Measurements from ENCODE around the gene PARS2. TPM values are rescaled to one million over a fixed set of nuclear protein-coding genes. Genes with fewer than 3 reads are reported as not detected.

PARS2 gene
- total and polyA plus RNA-seq, 9 donors = 4.1 to 6.4 (median 4.6) TPM

- Histone ChIP-seq H3K27me3 (ENCODE audit: control insufficient read depth, insufficient read depth, low read length) (peaks cover 4% of the 10 kb centered on the region), H3K4me1 (ENCODE audit: control insufficient read depth, insufficient read depth, low read length) (no peaks in the 10 kb centered on the region), H3K9me3 (replicated peaks; ENCODE audit: control insufficient read depth, low read depth, low read length) (no peaks in the 10 kb centered on the region), H3K4me3 (ENCODE audit: low read length) (no peak overlapping the region), H3K36me3 (ENCODE audit: control insufficient read depth, insufficient read depth, low read length) (no peaks in the 10 kb centered on the region), H3K27ac (ENCODE audit: low read length) (no peak overlapping the region)
- no peak for DNase-seq
- 78% methylated on average over 5 of the region's 12 CpGs for WGBS (ENCODE audit: insufficient coverage)
These were observed 44.3 kb upstream of the PARS2 start for GRCh38 chr1:54808443-54809207.

GRCh38 chr1:54807756-54808155 lies 43.4 kb upstream of the PARS2 start:
- DNase-seq = no peak
- Histone ChIP-seq H3K4me1 (ENCODE audit: control insufficient read depth, insufficient read depth, low read length) (no peaks in the 10 kb centered on the region), H3K9me3 (replicated peaks; ENCODE audit: control insufficient read depth, low read depth, low read length) (no peaks in the 10 kb centered on the region), H3K4me3 (ENCODE audit: low read length) (no peak overlapping the region), H3K27ac (ENCODE audit: low read length) (no peak overlapping the region), H3K36me3 (ENCODE audit: control insufficient read depth, insufficient read depth, low read length) (no peaks in the 10 kb centered on the region), H3K27me3 (ENCODE audit: control insufficient read depth, insufficient read depth, low read length) (peaks cover 4% of the 10 kb centered on the region)
- 56% methylated on average over 2 of the region's 7 CpGs for WGBS (ENCODE audit: insufficient coverage)

GRCh38 chr1:54806931-54807611 lies 42.7 kb upstream of the PARS2 start:
- peaks cover 4% of the 10 kb centered on the region for H3K27me3 ChIP-seq (ENCODE audit: control insufficient read depth, insufficient read depth, low read length)
- no peak overlapping the region for H3K27ac ChIP-seq (ENCODE audit: low read length)
- H3K36me3 ChIP-seq (ENCODE audit: control insufficient read depth, insufficient read depth, low read length) = no peaks in the 10 kb centered on the region
- no peak for DNase-seq
- WGBS (ENCODE audit: insufficient coverage) = 65% methylated on average over 3 of the region's 11 CpGs
- no peaks in the 10 kb centered on the region for H3K9me3 ChIP-seq (replicated peaks; ENCODE audit: control insufficient read depth, low read depth, low read length)
- no peaks in the 10 kb centered on the region for H3K4me1 ChIP-seq (ENCODE audit: control insufficient read depth, insufficient read depth, low read length)
- H3K4me3 ChIP-seq (ENCODE audit: low read length) = no peak overlapping the region

- Histone ChIP-seq H3K27ac (ENCODE audit: low read length) (no peak overlapping the region), H3K27me3 (ENCODE audit: control insufficient read depth, insufficient read depth, low read length) (peaks cover 14% of the 10 kb centered on the region), H3K36me3 (ENCODE audit: control insufficient read depth, insufficient read depth, low read length) (no peaks in the 10 kb centered on the region), H3K4me3 (ENCODE audit: low read length) (no peak overlapping the region), H3K4me1 (ENCODE audit: control insufficient read depth, insufficient read depth, low read length) (peaks cover 5% of the 10 kb centered on the region), H3K9me3 (replicated peaks; ENCODE audit: control insufficient read depth, low read depth, low read length) (no peaks in the 10 kb centered on the region)
- 51% methylated on average over 24 of the region's 35 CpGs for WGBS (ENCODE audit: insufficient coverage)
- no peak for DNase-seq
These were observed 41.7 kb upstream of the PARS2 start for GRCh38 chr1:54805981-54806381.

GRCh38 chr1:54805466-54805865 lies 41.1 kb upstream of the PARS2 start:
- Histone ChIP-seq H3K9me3 (replicated peaks; ENCODE audit: control insufficient read depth, low read depth, low read length) (no peaks in the 10 kb centered on the region), H3K4me3 (ENCODE audit: low read length) (no peak overlapping the region), H3K36me3 (ENCODE audit: control insufficient read depth, insufficient read depth, low read length) (no peaks in the 10 kb centered on the region), H3K4me1 (ENCODE audit: control insufficient read depth, insufficient read depth, low read length) (peaks cover 8% of the 10 kb centered on the region), H3K27ac (ENCODE audit: low read length) (no peak overlapping the region), H3K27me3 (ENCODE audit: control insufficient read depth, insufficient read depth, low read length) (peaks cover 16% of the 10 kb centered on the region)
- DNase-seq = no peak
- WGBS (ENCODE audit: insufficient coverage) = 80% methylated on average over 2 of the region's 3 CpGs

GRCh38 chr1:54804471-54805132 lies 40.3 kb upstream of the PARS2 start:
- WGBS (ENCODE audit: insufficient coverage) = 66% methylated on average over 2 of the region's 6 CpGs
- peaks cover 8% of the 10 kb centered on the region for H3K4me1 ChIP-seq (ENCODE audit: control insufficient read depth, insufficient read depth, low read length)
- no peak for DNase-seq
- H3K27ac ChIP-seq (ENCODE audit: low read length) = no peak overlapping the region
- no peak overlapping the region for H3K4me3 ChIP-seq (ENCODE audit: low read length)
- peaks cover 25% of the 10 kb centered on the region for H3K27me3 ChIP-seq (ENCODE audit: control insufficient read depth, insufficient read depth, low read length)
- H3K9me3 ChIP-seq (replicated peaks; ENCODE audit: control insufficient read depth, low read depth, low read length) = no peaks in the 10 kb centered on the region
- no peaks in the 10 kb centered on the region for H3K36me3 ChIP-seq (ENCODE audit: control insufficient read depth, insufficient read depth, low read length)

GRCh38 chr1:54803761-54804470 lies 39.6 kb upstream of the PARS2 start:
- WGBS (ENCODE audit: insufficient coverage) = 48% methylated on average over 4 of the region's 4 CpGs
- Histone ChIP-seq H3K4me3 (ENCODE audit: low read length) (no peak overlapping the region), H3K9me3 (replicated peaks; ENCODE audit: control insufficient read depth, low read depth, low read length) (no peaks in the 10 kb centered on the region), H3K27me3 (ENCODE audit: control insufficient read depth, insufficient read depth, low read length) (peaks cover 31% of the 10 kb centered on the region), H3K36me3 (ENCODE audit: control insufficient read depth, insufficient read depth, low read length) (no peaks in the 10 kb centered on the region), H3K4me1 (ENCODE audit: control insufficient read depth, insufficient read depth, low read length) (peaks cover 8% of the 10 kb centered on the region), H3K27ac (ENCODE audit: low read length) (no peak overlapping the region)
- DNase-seq = no peak

GRCh38 chr1:54800899-54801759 lies 36.8 kb upstream of the PARS2 start, which contains the start of gene TTC22:
TTC22 (minus strand) TSS chr1:54801323; CDS start chr1:54801163, 160 bp downstream.
- H3K4me3 ChIP-seq (ENCODE audit: low read length) = no peak within 1 kb of the TSS
- peaks cover 8% of the 10 kb centered on the region for H3K4me1 ChIP-seq (ENCODE audit: control insufficient read depth, insufficient read depth, low read length)
- H3K27ac ChIP-seq (ENCODE audit: low read length) = no peak within 1 kb of the TSS
- no peak for DNase-seq
- 7% methylated on average over 55 of the region's 58 CpGs for WGBS (ENCODE audit: insufficient coverage)
- no peaks in the 10 kb centered on the region for H3K9me3 ChIP-seq (replicated peaks; ENCODE audit: control insufficient read depth, low read depth, low read length)
- H3K36me3 ChIP-seq (ENCODE audit: control insufficient read depth, insufficient read depth, low read length) = no peaks in the 10 kb centered on the region
- peaks cover 31% of the 10 kb centered on the region for H3K27me3 ChIP-seq (ENCODE audit: control insufficient read depth, insufficient read depth, low read length)

- peaks cover 31% of the 10 kb centered on the region for H3K27me3 ChIP-seq (ENCODE audit: control insufficient read depth, insufficient read depth, low read length)
- H3K36me3 ChIP-seq (ENCODE audit: control insufficient read depth, insufficient read depth, low read length) = no peaks in the 10 kb centered on the region
- no peak overlapping the region for H3K4me3 ChIP-seq (ENCODE audit: low read length)
- H3K4me1 ChIP-seq (ENCODE audit: control insufficient read depth, insufficient read depth, low read length) = peaks cover 8% of the 10 kb centered on the region
- H3K27ac ChIP-seq (ENCODE audit: low read length) = no peak overlapping the region
- no peaks in the 10 kb centered on the region for H3K9me3 ChIP-seq (replicated peaks; ENCODE audit: control insufficient read depth, low read depth, low read length)
- WGBS (ENCODE audit: insufficient coverage) = 24% methylated on average over 38 of the region's 39 CpGs
- DNase-seq = no peak
These were observed 35.9 kb upstream of the PARS2 start for GRCh38 chr1:54800041-54800898.

Measured in muscle of leg (tissue), 11 donors.